Measurements from ENCODE around the gene LMNA.

Gene LMNA

GRCh38 chr1:156160743-156161171 is 46.2 kb downstream of the LMNA start:
- Histone ChIP-seq H3K79me2 (ENCODE audit: insufficient read depth, low read length) (no peaks in the 10 kb centered on the region), H3K36me3 (ENCODE audit: insufficient read depth, low read length) (no peaks in the 10 kb centered on the region), H4K20me1 (ENCODE audit: insufficient read depth, low read length) (no peaks in the 10 kb centered on the region), H3K27ac (ENCODE audit: low read length) (no peak overlapping the region), H3K9me3 (ENCODE audit: insufficient read depth, low read length, severe bottlenecking) (no peaks in the 10 kb centered on the region), H3K9ac (ENCODE audit: low read depth, low read length) (no peak overlapping the region), H3K27me3 (ENCODE audit: insufficient read depth, low read length, poor library complexity) (peaks cover 6% of the 10 kb centered on the region), H2AFZ (ENCODE audit: low read depth, low read length) (no peak overlapping the region), H3K4me2 (ENCODE audit: insufficient read depth, low read length) (no peak overlapping the region), H3K4me3 (ENCODE audit: low read depth in 1 of 2, low read length in 2 of 2) (no peak overlapping the region), H3K4me1 (ENCODE audit: insufficient read depth, low read length) (no peaks in the 10 kb centered on the region)
- DNase-seq: no peak
- TF ChIP-seq EZH2 (IDR thresholded peaks at IDR 0.05; ENCODE audit: borderline replicate concordance, low read depth, low read length, severe bottlenecking): no peak
- TF ChIP-seq CTCF (IDR thresholded peaks at IDR 0.05; ENCODE audit: borderline replicate concordance, extremely low read depth, low read length, poor library complexity, severe bottlenecking): no peak
- ATAC-seq (ENCODE audit: insufficient read depth, low read depth): no peak

DNA sequence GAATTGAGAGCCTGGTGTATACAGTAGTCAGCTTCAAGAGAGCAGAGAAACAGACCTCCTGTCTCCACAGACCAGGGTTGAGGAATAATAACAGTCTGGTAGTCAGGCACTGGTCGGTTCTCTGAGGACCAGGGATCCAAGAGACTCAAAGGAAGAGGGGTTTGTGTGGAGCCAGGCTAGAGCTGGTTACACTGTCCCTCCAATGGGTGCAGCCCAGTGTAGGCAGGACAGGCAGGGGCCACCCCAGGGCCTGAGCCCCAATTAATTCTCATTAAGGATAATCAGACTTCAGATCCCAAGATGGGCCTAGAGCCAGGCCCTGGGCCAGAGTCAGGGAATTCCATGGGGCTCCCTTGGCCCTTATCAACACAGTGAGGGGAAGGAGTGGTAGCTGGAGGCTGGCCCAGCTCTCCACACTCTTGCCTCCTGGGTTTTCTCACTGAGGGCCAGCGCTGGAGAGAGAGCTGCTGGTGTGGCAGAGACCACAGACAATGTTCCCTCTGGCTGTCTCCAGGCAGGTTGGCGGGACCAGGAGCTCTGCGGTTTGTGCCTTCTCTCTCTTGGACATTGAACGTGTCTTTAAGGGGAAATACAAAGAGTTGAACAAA is 48.0 kb downstream of the LMNA start:
- Histone ChIP-seq H3K79me2 (ENCODE audit: insufficient read depth, low read length) (no peaks in the 10 kb centered on the region), H3K27me3 (ENCODE audit: insufficient read depth, low read length, poor library complexity) (peaks cover 4% of the 10 kb centered on the region), H3K4me3 (ENCODE audit: low read depth in 1 of 2, low read length in 2 of 2) (no peak overlapping the region), H3K36me3 (ENCODE audit: insufficient read depth, low read length) (no peaks in the 10 kb centered on the region), H4K20me1 (ENCODE audit: insufficient read depth, low read length) (no peaks in the 10 kb centered on the region), H2AFZ (ENCODE audit: low read depth, low read length) (no peak overlapping the region), H3K9me3 (ENCODE audit: insufficient read depth, low read length, severe bottlenecking) (no peaks in the 10 kb centered on the region), H3K4me2 (ENCODE audit: insufficient read depth, low read length) (no peak overlapping the region), H3K4me1 (ENCODE audit: insufficient read depth, low read length) (no peaks in the 10 kb centered on the region), H3K27ac (ENCODE audit: low read length) (no peak overlapping the region), H3K9ac (ENCODE audit: low read depth, low read length) (no peak overlapping the region)
- no peak for ATAC-seq (ENCODE audit: insufficient read depth, low read depth)
- DNase-seq: no peak
- TF ChIP-seq CTCF (IDR thresholded peaks at IDR 0.05; ENCODE audit: borderline replicate concordance, extremely low read depth, low read length, poor library complexity, severe bottlenecking) (no peak), EZH2 (IDR thresholded peaks at IDR 0.05; ENCODE audit: borderline replicate concordance, low read depth, low read length, severe bottlenecking) (no peak)

- Histone ChIP-seq H3K27me3 (ENCODE audit: insufficient read depth, low read length, poor library complexity) (peaks cover 2% of the 10 kb centered on the region), H3K4me2 (ENCODE audit: insufficient read depth, low read length) (no peak overlapping the region), H3K27ac (ENCODE audit: low read length) (no peak overlapping the region), H3K4me1 (ENCODE audit: insufficient read depth, low read length) (no peaks in the 10 kb centered on the region), H2AFZ (ENCODE audit: low read depth, low read length) (no peak overlapping the region), H4K20me1 (ENCODE audit: insufficient read depth, low read length) (no peaks in the 10 kb centered on the region), H3K4me3 (ENCODE audit: low read depth in 1 of 2, low read length in 2 of 2) (no peak overlapping the region), H3K9ac (ENCODE audit: low read depth, low read length) (no peak overlapping the region), H3K9me3 (ENCODE audit: insufficient read depth, low read length, severe bottlenecking) (no peaks in the 10 kb centered on the region), H3K36me3 (ENCODE audit: insufficient read depth, low read length) (no peaks in the 10 kb centered on the region), H3K79me2 (ENCODE audit: insufficient read depth, low read length) (no peaks in the 10 kb centered on the region)
- no peak for ATAC-seq (ENCODE audit: insufficient read depth, low read depth)
- DNase-seq: no peak
- no peak for TF ChIP-seq EZH2 (IDR thresholded peaks at IDR 0.05; ENCODE audit: borderline replicate concordance, low read depth, low read length, severe bottlenecking)
- TF ChIP-seq CTCF (IDR thresholded peaks at IDR 0.05; ENCODE audit: borderline replicate concordance, extremely low read depth, low read length, poor library complexity, severe bottlenecking): no peak
Observed at GRCh38 chr1:156163712-156164111, 49.2 kb downstream of the LMNA start.

All from DND-41 (cell line).